ENCODE data around the gene KIF13A.
"Not testable (repeated sequence)": the region's sequence is repeated elsewhere in the genome, so short reads cannot be mapped to it uniquely, and the experiment has no call there.

The KIF13A gene

DNA sequence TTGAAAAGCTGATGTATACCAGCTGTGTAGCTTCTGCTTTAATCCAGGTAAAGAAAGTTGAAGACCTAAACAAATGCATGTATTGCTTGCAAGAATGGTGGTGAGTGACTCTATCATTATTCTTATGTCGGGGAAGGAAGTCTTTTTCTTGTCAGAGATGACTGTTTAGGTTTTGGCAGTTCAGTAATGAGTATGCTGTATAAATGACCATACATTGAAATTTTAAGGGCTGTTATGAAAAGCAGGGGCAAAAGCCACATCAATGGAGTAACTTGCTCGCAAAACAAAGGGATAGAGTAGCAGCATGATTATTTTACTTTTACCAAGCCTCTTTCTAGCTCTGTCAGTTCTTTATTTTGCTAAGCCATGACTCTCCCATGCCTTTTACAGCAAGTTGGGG lies 224.8 kb downstream of the KIF13A start:
- DNase-seq, result no peak

DNA sequence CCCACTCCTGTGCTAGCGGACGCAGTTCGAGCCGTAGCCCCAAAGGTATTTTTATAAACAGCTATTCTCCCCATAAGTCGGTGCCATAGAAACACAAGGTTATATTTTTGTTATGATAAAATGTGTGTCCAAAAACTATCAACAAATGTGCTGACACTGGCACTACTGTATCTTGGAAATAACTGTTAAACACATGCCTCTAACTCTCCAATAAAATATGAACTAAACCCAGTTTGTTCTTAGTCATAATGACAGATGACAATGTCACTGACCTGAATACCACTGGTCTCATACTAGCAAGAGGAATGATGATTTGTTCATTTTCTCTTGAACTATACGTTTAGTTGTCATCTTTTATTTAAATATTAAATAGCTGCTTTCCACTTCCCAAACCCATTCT lies 229.3 kb downstream of the KIF13A start:
- no peak for DNase-seq

DNA sequence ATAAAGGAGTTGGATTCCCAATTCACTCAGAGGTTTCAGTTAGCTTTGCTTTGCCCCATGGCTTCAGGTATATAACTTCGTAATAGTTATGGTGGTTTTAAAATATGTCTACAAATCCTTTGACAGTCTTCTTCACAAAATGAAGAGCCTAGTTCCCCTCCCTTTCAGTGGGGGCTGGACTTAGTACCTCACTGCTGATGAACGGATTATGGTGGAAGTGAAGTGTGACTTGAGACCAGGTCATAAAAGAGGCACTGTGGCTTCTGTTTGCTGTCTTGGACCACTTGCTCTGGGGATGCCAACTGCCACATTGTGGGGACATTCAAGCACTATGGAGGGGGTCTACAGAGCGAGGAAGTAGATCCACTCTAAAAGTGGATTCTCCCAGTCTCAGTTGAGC lies 233.2 kb downstream of the KIF13A start:
- no peak for DNase-seq

DNA sequence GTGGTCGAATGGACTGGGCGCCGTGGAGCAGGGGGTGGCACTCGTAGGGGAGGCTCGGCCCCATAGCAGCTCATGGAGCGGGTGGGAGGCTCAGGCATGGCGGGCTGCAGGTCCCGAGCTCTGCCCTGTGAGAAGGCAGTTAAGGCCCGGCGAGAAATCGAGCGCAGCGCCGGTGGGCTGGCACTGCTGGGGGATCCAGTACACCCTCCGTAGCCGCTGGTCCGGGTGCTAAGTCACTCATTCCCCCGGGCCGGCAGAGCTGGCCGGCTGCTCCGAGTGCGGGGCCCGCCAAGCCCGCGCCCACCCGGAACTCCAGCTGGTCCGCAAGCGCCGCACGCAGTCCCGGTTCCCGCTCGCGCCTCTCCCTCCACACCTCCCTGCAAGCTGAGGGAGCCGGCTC lies 242.1 kb downstream of the KIF13A start:
- not testable (repeated sequence) for DNase-seq

- DNase-seq, result not testable (repeated sequence)
These were observed 242.6 kb downstream of the KIF13A start for GRCh38 chr6:17744757-17745308.

GRCh38 chr6:17744019-17744756 lies 243.2 kb downstream of the KIF13A start:
- DNase-seq, result no peak

DNA sequence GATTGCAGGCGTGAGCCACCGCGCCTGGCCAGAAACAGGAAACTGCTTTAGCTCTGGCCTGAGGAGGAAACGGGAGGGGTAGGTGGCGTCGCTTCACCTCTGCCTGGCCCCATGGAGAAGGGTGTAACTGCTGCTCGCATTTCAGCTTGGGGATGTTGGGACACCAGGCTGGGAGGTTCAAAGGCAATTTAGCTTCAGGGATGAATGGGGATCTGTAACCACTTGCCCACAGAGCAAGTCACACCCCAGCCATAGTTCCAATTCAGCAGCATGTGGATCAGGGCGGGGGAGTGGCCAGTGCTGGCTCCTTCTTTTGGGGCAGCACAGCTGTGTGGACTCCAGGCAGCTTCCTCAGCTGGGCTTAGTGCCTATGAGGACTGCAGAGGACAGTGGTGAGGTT lies 245.9 kb downstream of the KIF13A start:
- DNase-seq, result no peak

GRCh38 chr6:17740559-17741220 lies 246.7 kb downstream of the KIF13A start:
- DNase-seq, result no peak

DNA sequence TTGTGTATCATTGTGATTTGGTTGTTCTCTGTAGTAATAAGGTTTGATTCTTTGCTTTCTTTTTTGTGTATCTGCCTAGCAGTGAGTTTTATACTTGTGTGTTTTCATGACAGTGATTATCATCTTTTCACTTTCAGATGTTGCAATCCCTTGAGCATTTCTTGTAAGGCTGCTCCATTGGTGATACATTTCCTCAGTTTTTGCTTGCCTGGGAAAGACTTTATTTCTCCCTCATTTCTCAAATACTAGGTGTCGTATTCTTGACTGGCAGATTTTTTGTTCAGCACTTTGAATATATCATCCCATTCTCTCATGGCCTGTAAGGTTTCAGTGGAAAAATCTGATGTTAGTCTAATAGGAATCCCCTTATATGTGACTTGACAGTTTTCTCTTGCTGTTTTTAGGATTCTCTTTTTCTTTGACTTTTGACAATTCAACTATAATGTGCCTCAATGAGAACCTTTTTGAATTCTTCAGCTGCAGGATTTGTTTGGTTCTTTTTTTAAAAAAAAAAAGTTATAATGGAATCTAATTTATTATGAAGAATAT lies 249.7 kb downstream of the KIF13A start:
- DNase-seq, result no peak

DNA sequence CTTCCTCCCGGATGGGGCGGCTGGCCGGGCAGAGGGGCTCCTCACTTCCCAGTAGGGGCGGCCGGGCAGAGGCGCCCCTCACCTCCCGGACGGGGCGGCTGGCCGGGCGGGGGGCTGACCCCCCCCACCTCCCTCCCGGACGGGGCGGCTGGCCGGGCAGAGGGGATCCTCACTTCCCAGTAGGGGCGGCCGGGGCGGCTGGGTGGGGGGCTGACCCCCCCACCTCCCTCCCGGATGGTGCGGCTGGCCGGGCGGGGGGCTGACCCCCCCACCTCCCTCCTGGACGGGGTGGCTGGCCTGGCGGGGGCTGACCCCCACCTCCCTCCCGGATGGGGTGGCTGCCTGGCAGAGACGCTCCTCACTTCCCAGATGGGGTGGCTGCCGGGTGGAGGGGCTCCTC lies 252.1 kb downstream of the KIF13A start:
- DNase-seq, result not testable (repeated sequence)

- no peak for DNase-seq
These were observed 257.2 kb downstream of the KIF13A start for GRCh38 chr6:17730078-17730704.

- DNase-seq, result no peak
These were observed 258.0 kb downstream of the KIF13A start for GRCh38 chr6:17729223-17730077.

DNA sequence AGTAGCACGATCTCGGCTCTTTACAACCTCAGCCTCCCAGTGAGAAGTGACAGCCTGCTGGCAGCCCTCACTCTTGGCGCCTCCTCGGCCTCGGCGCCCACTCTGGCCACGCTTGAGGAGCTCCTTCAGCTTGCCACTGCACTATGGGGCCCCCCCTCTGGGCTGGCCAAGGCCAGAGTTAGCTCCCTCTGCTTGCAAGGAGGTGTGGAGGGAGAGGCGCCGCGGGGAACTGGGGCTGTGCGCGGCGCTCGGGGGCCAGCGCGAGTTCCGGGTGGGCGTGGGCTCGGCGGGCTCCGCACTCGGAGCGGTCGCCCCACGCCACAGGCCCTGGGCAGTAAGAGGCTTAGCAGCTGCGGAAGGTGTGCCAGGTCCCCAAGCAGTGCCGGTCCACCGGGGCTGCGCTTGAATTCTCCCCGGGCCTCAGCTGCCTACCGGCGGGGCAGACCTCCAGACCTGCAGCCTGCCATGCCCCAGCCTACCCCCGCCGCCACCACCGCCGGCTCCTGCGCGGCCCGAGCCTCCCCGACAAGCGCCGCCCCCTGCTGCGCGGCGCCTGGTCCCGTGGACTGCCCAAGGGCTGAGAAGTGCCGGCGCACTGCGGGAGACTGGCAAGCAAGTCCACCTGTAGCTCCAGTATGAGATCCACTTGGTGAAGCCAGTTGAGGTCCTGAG lies 258.7 kb downstream of the KIF13A start:
- no peak for DNase-seq

GRCh38 chr6:17725083-17725482 lies 262.4 kb downstream of the KIF13A start:
- no peak for DNase-seq

DNA sequence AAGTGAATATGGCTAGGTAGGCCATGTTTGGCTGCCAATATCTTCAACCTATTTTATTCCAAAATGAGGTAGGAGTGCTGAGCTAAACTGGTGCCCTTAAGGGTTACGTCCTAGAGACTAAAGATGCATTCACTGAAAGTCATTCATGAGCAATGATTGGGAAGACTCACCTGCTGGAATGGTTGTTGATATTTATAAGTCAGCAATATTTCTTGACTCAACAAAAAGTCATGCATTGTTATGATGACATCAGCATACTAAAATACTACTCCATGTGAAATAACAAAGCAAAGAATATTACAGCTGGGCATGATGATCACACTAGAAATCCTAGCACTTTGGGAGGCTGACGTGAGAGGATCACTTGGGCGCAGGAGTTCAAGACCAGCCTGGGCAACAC lies 263.1 kb downstream of the KIF13A start:
- no peak for DNase-seq

DNA sequence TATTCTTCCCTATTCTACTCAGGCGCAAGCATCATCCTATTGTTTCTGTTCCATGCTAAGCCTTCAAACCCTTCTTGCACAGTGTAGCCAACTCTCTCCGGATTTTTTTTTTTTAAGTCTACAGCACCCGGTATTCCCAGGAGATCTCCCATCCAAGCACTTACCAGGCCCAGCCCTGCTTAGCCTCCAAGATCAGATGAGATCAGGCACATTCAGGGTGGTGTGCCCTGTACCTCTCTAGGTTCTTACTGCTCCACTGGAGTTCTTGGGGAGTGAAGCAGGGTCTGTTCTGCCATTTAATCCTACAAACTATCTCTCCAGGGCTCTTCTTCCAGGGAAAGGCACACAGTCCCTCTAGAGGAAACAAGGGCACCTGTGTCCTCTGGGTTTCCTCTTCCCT lies 265.8 kb downstream of the KIF13A start:
- DNase-seq, result no peak

GRCh38 chr6:17719323-17720041 lies 268.0 kb downstream of the KIF13A start:
- no peak for DNase-seq

GRCh38 chr6:17716221-17716620 lies 271.2 kb downstream of the KIF13A start:
- DNase-seq, result no peak

- DNase-seq, result peak; percentile 61
These were observed 272.3 kb downstream of the KIF13A start for GRCh38 chr6:17714879-17715851.

- DNase-seq, result no peak
These were observed 273.3 kb downstream of the KIF13A start for GRCh38 chr6:17714177-17714576.
